Limb (tissue), 2 donors: ENCODE measurements around the gene KRTAP26-1.

Experiments
- DNase-seq, 2 donors: peaks; one replicate each; pipeline ENCODE4 v3.0.0-alpha.2; 2016; ENCODE audit errors: extremely low spot score in 2 of 2

The KRTAP26-1 gene

GRCh38 chr21:30320215-30320614 is at the start of gene KRTAP26-1:
Gene KRTAP26-1, minus strand, starts transcription at chr21:30320315. Its CDS starts 280 bp downstream, at chr21:30320035.
- no peak for DNase-seq

- no peak for DNase-seq
These were observed 35.8 kb upstream of the KRTAP26-1 start for GRCh38 chr21:30355906-30356305.

DNA sequence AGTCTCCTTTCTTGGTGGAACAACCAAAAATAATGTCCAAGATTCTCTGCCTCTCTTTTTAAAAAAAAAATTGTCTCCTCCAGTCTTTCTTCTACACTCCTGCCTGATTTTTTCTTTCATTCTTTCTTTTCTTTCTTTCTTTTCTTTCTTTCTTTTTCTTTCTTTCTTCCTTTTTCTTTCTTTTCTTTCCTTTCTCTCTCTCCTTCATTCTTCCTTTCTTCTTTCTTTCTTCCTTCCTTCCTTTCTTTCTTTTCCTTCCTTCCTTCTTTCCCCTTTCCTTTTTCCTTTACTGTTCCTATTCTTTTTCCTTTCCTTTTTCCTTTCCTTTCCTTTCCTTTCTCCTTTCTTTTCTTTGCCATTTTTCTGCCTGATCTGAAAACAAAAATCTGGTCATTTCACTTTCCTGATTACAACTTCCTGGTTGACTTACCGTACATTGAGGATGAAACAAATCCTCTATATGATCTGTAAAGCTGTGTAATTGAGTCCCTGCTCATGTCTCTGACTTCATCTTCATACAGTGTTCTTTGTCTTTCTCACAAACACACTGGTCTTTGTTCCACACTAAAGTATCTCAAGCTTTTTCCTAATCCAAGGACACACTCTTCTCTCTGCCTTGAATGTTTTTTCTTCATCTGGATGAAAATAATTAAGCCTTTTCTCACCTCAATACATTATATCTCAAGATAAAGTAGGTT is 34.3 kb upstream of the KRTAP26-1 start:
- DNase-seq: no peak

GRCh38 chr21:30351534-30351933 is 31.4 kb upstream of the KRTAP26-1 start:
- DNase-seq: no peak

- no peak for DNase-seq
These were observed 29.5 kb upstream of the KRTAP26-1 start for GRCh38 chr21:30349572-30349971.

- no peak for DNase-seq
These were observed 28.4 kb upstream of the KRTAP26-1 start, which contains the start of gene KRTAP23-1 for GRCh38 chr21:30348506-30348905. Gene KRTAP23-1, minus strand, starts transcription at chr21:30348606. Its CDS starts 0 bp downstream, at chr21:30348606.

DNA sequence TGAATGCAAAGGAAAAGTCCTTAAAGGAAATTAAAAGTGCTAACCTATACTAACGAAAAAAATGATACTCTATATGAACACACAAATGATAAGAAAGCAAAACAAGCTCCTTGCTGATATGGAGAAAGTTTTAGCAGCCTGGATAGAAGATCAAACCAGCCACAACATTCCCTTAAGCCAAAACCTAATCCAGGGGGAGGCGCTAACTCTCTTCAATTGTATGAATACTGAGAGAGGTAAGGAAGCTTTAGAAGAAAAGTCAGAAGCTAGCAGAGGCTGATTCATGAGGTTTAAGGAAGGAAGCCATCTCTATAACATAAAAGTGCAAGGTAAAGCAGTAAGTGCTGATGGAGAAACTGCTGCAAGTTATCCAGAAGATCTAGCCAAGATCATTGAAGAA is 24.9 kb upstream of the KRTAP26-1 start:
- DNase-seq: no peak

- DNase-seq: peak in 1 of 2 donors; percentile 18
These were observed 20.8 kb upstream of the KRTAP26-1 start for GRCh38 chr21:30340714-30341573.

DNA sequence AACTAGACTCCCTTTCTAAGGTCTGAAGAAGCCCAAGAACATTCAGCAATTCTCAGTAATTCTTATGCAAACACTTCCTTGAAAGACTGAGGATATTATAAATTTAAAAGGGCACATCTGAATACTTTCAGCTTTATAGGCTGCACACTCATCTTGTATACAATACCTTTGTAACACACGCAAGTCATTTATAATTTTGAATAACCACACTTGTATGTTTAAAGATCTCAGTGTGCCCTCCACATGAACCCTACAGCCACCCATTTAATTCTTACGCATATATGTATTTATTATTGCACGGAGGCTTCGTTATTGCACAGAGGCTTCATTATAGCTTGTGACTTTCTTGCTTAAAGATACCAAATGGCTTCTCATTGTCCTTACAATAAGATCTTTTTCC is 18.6 kb upstream of the KRTAP26-1 start:
- no peak for DNase-seq

DNA sequence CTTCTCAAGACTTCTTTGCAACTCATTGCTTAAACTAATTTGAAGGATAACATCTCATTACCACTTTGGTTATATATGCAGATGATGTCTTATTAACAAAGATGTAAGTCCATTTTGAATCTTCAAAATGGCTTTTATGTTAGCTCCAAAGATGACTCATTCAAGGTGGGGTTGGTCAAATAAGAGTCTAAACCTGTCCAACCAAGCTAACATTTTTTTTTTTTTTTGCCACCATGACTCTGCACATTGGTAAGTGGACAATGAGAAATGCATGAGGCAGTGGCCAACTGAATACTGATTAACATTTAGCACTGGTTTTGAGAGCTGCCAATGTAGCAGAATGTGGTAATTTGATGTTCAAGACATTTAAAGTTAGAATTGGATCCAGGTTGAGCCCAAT is 17.7 kb upstream of the KRTAP26-1 start:
- DNase-seq: no peak

- no peak for DNase-seq
These were observed 17.2 kb upstream of the KRTAP26-1 start, which contains the start of gene KRTAP27-1 for GRCh38 chr21:30337276-30337744. Gene KRTAP27-1, minus strand, starts transcription at chr21:30337694. Its CDS starts 26 bp downstream, at chr21:30337668.

DNA sequence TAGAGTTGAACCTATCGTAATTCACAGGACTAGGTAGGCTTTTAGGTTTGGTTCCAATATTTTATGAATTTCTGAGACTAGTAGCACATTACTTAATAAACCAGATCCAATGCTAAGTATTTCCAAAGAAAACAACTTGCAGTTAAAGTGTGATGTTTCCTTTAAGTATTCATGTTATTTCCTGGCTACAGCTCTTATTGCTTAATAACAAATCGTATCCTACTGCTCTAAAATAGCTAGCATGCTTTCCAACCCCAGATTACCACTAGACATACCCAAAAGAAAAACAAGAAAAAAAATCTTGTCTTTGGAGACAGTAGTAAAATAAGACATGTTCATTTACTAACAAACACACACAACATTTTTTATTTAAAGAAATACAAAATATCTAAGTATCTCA is 16.5 kb upstream of the KRTAP26-1 start:
- no peak for DNase-seq

DNA sequence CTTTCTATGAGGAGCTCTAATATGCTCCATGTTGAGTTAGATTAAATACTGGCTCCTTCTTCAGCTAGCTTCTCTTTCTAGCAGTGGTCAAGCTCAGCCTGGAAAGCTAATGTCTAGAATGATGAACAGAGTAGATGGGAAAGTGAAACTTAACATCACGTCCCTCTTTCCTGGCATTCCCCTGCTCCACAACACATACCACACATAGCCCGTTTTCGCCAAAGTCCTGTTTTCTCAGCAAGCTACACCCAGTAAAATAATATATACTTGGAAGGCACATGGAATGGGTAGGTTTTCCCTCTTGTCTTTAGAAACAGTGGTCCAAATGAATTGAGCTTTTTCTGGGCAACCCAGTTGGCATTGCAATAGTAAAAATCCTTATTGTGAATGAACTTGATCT is 13.6 kb upstream of the KRTAP26-1 start:
- no peak for DNase-seq

GRCh38 chr21:30332681-30333080 is 12.6 kb upstream of the KRTAP26-1 start:
- no peak for DNase-seq

DNA sequence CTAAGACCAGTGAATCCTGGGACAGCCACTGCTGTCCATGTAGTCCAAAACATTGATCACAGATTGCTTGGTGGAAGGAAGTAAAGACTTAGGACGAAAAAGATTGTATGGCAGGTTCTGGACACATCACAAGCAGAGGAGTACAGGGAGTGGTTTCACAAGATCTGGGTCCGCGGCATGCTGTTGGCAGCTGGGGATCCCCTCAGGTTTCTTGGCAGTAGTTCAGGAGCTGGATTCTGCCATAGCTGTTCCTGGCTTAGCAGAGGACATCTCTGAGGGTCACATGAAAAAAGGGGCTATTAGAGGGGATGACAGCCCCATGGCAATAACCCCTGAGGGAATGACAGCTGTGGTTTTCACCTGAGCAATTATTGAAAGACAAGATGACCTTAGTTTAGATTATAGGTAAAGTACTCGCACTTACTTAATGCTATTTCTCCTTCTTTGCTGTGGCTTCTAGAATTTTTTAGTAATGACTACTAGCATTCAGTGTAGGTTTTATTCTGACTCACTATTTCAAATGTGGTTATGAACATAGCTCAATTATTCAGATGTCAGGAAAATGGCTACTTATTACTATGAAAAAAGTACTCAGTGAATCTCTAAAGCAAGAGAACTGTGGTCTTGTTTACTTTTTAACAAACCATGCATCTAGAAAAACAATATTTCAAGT is 9.2 kb upstream of the KRTAP26-1 start:
- DNase-seq: no peak

GRCh38 chr21:30326390-30326789 is 6.3 kb upstream of the KRTAP26-1 start:
- DNase-seq: no peak

DNA sequence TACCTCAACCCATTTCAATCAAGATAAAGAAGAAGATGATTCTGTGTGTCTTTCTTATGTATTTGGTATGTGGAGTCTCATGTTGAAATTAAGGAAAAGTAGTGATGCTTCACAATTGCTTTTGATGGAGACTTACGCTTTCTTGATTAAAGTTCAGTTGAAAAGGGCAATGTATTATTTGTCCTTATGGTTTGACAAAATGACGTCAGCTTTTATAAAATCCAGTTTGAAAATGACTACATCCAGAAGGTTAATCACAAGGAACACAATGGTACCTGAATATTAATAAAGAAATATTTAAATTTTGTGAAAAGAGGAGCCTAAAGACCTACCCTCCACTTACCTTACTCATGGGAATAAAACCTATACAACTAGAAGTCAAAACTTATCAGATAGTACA is 4.4 kb downstream of the KRTAP26-1 start:
- DNase-seq: no peak

DNA sequence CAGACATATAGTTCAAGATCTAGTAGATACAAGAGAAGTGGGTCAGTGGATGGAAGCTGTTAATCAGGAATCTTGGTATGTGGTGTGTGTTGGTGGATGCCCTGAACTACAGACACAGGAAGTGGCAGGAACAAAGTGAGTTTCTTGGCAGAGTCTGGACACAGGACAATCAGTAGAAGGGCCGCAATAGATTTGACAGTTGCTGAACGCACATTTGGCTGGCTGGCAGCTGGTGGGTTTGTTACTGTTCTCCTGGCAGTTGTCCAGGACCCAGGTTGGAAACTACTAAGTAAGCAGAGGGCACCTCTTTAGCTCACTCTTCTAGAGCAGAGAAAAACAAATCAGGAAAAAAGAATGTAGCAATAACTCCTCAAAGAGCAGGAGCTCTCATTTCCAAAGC is 13.2 kb downstream of the KRTAP26-1 start:
- DNase-seq: no peak

- DNase-seq: no peak
These were observed 15.0 kb downstream of the KRTAP26-1 start for GRCh38 chr21:30305136-30305535.

DNA sequence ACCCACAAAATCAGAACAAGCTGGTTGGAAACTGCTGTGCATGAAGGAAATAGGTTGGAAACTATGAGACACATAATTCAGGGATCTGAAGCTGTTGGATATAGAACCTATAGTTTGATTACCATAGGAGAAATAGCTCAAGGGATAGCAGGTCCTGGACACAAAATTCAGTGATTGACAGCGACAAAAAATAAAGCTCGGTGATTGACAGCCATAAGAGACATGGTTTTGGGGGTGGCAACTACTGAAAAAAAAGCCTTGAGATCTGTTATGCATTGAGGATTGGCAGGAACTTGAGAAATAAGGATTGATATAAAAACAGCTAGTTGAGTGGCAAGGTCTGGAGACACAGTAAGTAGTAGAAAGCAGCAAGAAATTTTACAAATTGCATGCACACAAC is 30.9 kb downstream of the KRTAP26-1 start, which contains the start of gene KRTAP25-1:
KRTAP25-1 (minus strand) TSS at position 300 of the 400 bp plus-strand sequence; CDS start at position 276, 24 bp downstream.
- no peak for DNase-seq

- no peak for DNase-seq
These were observed 37.3 kb downstream of the KRTAP26-1 start, which contains the start of gene KRTAP24-1 for GRCh38 chr21:30282850-30283249. Gene KRTAP24-1, minus strand, starts transcription at chr21:30282950. Its CDS starts 18 bp downstream, at chr21:30282932.
